Neuronal stem cell (in vitro differentiated cells): ENCODE measurements around the gene TREML2.

Source experiments
- DNase-seq: peaks from one replicate; pipeline ENCODE4 v3.0.0-alpha.2; 2013; ENCODE audit warnings: low spot score
- H2AFZ ChIP-seq: one replicate; pipeline ENCODE4 v1.6.1; 2013; ENCODE audit warnings: mild to moderate bottlenecking, low read length, inconsistent platforms
- H2AK5ac ChIP-seq: 2 replicates; pipeline ENCODE4 v1.6.1; 2013; ENCODE audit warnings: low read depth, mild to moderate bottlenecking, inconsistent platforms, low read length, moderate library complexity, mixed read lengths
- H2BK120ac ChIP-seq: 2 replicates; pipeline ENCODE4 v1.6.1; 2013; ENCODE audit warnings: low read depth, mild to moderate bottlenecking, inconsistent platforms, low read length, moderate library complexity, mixed read lengths
- H2BK12ac ChIP-seq: one replicate; pipeline ENCODE4 v1.6.1; 2013; ENCODE audit warnings: low read length, inconsistent platforms
- H2BK15ac ChIP-seq: 2 replicates; pipeline ENCODE4 v1.6.1; 2013; ENCODE audit warnings: mild to moderate bottlenecking, low read length, inconsistent platforms, mixed read lengths
- H2BK5ac ChIP-seq: one replicate; pipeline ENCODE4 v1.6.1; 2013; ENCODE audit warnings: inconsistent platforms, mild to moderate bottlenecking, low read length, moderate library complexity
- H3K14ac ChIP-seq: one replicate; pipeline ENCODE4 v1.6.1; 2013; ENCODE audit warnings: low read length, inconsistent platforms
- H3K18ac ChIP-seq: 2 replicates; pipeline ENCODE4 v1.6.1; 2013; ENCODE audit warnings: low read length, inconsistent platforms
- H3K23ac ChIP-seq: 2 replicates; pipeline ENCODE4 v1.6.1; 2013; ENCODE audit warnings: low read depth, mild to moderate bottlenecking, mixed read lengths, low read length, inconsistent platforms; ENCODE audit not compliant: poor library complexity
- H3K27ac ChIP-seq: replicated peaks from 3 replicates; pipeline ENCODE4 v1.5.1; 2013; ENCODE audit warnings: low read length, inconsistent platforms
- H3K27me3 ChIP-seq, 3 experiments: 2 replicates each; pipeline ENCODE4 v1.6.1; 2013; ENCODE audit warnings: low read length in 3 of 3, mild to moderate bottlenecking in 2 of 3, inconsistent platforms in 1 of 3, low read depth in 1 of 3, mixed read lengths in 1 of 3, moderate library complexity in 1 of 3; ENCODE audit not compliant: control insufficient read depth in 3 of 3, insufficient read depth in 3 of 3
- H3K36me3 ChIP-seq, 2 donors: replicated peaks in 1 of 2; 2 replicates each; pipeline ENCODE4 v1.6.1; 2013; ENCODE audit warnings: low read length in 2 of 2; ENCODE audit not compliant: control insufficient read depth in 2 of 2, insufficient read depth in 2 of 2
- H3K4ac ChIP-seq: 2 replicates; pipeline ENCODE4 v1.6.1; 2013; ENCODE audit warnings: inconsistent platforms, mild to moderate bottlenecking, low read length, moderate library complexity
- H3K4me1 ChIP-seq, 2 donors: 1 replicate in 1 of 2; 2 replicates in 1 of 2; pipeline ENCODE4 v1.6.1; 2013; ENCODE audit warnings: low read length in 2 of 2, low read depth in 1 of 2; ENCODE audit not compliant: control insufficient read depth in 2 of 2, insufficient read depth in 1 of 2
- H3K4me2 ChIP-seq: one replicate; pipeline ENCODE4 v1.6.1; 2013; ENCODE audit warnings: mild to moderate bottlenecking, low read length, inconsistent platforms; ENCODE audit not compliant: insufficient read depth, poor library complexity, severe bottlenecking
- H3K4me3 ChIP-seq, 2 donors: 2 replicates each; pipeline ENCODE4 v1.5.1; 2013; ENCODE audit warnings: low read length in 2 of 2, mild to moderate bottlenecking in 2 of 2, inconsistent platforms in 1 of 2, moderate library complexity in 1 of 2
- H3K79me1 ChIP-seq: one replicate; pipeline ENCODE4 v1.6.1; 2013; ENCODE audit warnings: low read depth, mild to moderate bottlenecking, inconsistent platforms, low read length, moderate library complexity
- H3K9ac ChIP-seq: one replicate; pipeline ENCODE4 v1.6.1; 2013; ENCODE audit warnings: mild to moderate bottlenecking, low read depth, low read length, inconsistent platforms; ENCODE audit not compliant: poor library complexity
- H3K9me3 ChIP-seq, 2 donors: replicated peaks in 1 of 2; 2 replicates each; pipeline versions ENCODE3 to v1.6.1; 2013; ENCODE audit warnings: low read length in 2 of 2, mild to moderate bottlenecking in 2 of 2, inconsistent platforms in 1 of 2, low read depth in 1 of 2, mixed read lengths in 1 of 2, moderate library complexity in 1 of 2; ENCODE audit not compliant: control insufficient read depth in 2 of 2, insufficient read depth in 1 of 2
- H4K8ac ChIP-seq: one replicate; pipeline ENCODE4 v1.6.1; 2013; ENCODE audit warnings: low read depth, mild to moderate bottlenecking, inconsistent platforms, low read length, moderate library complexity
- H4K91ac ChIP-seq: one replicate; pipeline ENCODE4 v1.6.1; 2013; ENCODE audit warnings: low read length, low read depth, mild to moderate bottlenecking, inconsistent platforms; ENCODE audit not compliant: poor library complexity
- WGBS, 2 donors: extraction: QIAGEN DNeasy Blood & Tissue Kit; methylation state at CpG; one replicate each; pipeline ENCODE4 v1.1.7; 2013; ENCODE audit warnings: missing lambda C conversion rate in 2 of 2, mixed read lengths in 1 of 2; ENCODE audit not compliant: insufficient read length in 2 of 2, insufficient replicate concordance in 1 of 2; ENCODE audit errors: extremely low coverage in 2 of 2; 5-methylcytosine and 5-hydroxymethylcytosine counted together

Gene TREML2

DNA sequence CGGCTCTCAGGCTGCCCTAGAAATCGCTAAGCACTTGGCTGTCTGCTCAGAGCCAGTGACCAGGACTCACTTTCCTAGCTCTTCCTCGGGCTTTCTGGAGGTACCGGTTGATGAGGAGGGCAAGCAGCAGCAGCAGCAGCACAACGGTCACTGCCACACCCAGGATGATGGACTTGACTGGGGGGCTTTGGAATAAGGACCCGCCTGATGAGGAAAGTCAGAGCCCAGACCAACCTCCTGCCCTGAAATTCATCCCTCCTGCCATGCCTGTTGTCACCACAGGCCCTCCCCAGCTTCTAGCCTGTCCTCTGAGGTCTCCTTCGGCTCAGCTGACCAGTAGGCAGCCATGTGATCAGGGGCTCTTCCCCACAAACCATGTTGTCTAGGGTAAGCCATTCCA is 16.2 kb downstream of the TREML2 start:
- H3K9me3 ChIP-seq = peaks cover 3 to 6% of the 10 kb centered on the region in 2 donors
- H2AFZ ChIP-seq = no peak overlapping the region
- H3K23ac ChIP-seq = no peak overlapping the region
- no peaks in the 10 kb centered on the region for H3K4me1 ChIP-seq
- no peak overlapping the region for H3K14ac ChIP-seq
- H3K4ac ChIP-seq = no peak overlapping the region
- H3K4me3 ChIP-seq = no peak overlapping the region
- peak overlapping the region; percentile 15 for H3K18ac ChIP-seq
- H4K91ac ChIP-seq = no peak overlapping the region
- no peak overlapping the region for H3K27ac ChIP-seq
- no peak overlapping the region for H2BK15ac ChIP-seq
- H2AK5ac ChIP-seq = no peak overlapping the region
- peaks cover 0 to 11% (median 0%) of the 10 kb centered on the region in 3 experiments for H3K27me3 ChIP-seq
- H2BK120ac ChIP-seq = no peak overlapping the region
- H3K9ac ChIP-seq = no peak overlapping the region
- no peak overlapping the region for H2BK12ac ChIP-seq
- no peaks in the 10 kb centered on the region for H3K79me1 ChIP-seq
- no peaks in the 10 kb centered on the region for H3K36me3 ChIP-seq
- H2BK5ac ChIP-seq = no peak overlapping the region
- H3K4me2 ChIP-seq = no peak overlapping the region
- no peak for DNase-seq
- no CpG with 5 or more reads among the region's 7 CpGs for WGBS, 2 donors
- no peak overlapping the region for H4K8ac ChIP-seq

DNA sequence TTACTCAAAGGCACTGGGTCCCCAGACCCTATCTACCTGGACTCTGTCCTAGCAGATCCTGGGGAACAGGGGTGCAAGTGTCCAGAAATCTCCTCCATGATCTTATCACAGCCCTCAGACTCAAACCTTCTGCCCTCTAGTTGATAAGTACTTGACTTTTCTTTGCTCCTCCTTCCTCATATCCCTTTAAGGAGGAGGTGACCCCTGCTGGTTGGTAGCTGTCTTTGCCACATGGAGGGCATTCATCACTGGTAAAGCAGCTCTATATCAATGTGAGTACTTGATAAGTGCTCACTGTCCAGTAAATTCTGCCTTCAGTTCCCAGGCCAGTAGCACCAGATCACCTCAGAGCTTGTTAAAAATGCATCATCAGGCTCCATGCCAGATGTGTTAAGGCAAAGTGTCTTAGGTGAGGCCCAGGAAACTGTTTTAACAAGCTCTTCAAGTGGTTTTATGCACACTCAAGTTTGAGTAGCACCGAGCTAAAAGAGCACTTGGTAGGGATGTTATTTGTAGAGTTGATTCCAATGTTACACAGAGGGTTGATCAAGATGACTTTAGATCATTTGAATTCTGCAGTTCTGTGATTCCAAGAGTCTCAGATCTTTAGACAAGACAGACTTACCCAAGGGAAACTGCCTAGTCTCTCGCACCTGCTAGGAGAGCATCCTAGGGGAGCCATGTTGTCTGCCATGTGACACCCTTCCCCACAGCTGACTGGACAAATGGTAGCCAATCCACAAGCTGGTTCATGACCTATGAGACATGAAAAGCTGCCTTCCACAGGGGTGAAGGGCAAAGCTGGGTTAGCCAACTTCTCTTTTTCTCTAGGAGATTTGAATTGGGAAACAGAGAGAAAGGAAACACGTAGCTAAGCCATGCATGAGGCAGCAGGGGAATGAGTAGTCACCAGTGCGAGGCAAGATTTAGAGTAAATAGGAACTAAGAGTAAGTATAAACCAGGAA is 18.6 kb downstream of the TREML2 start:
- no peak overlapping the region for H3K9ac ChIP-seq
- H4K8ac ChIP-seq = no peak overlapping the region
- H2AFZ ChIP-seq = peak overlapping the region; percentile 23
- WGBS, 2 donors = no CpG with 5 or more reads among the region's 4 CpGs
- H3K27ac ChIP-seq = no peak overlapping the region
- H2AK5ac ChIP-seq = no peak overlapping the region
- H3K36me3 ChIP-seq = no peaks in the 10 kb centered on the region
- no peaks in the 10 kb centered on the region for H3K9me3 ChIP-seq
- no peak overlapping the region for H2BK120ac ChIP-seq
- H3K4me3 ChIP-seq = no peak overlapping the region
- no peak overlapping the region for H3K4me2 ChIP-seq
- H3K23ac ChIP-seq = no peak overlapping the region
- H3K79me1 ChIP-seq = no peaks in the 10 kb centered on the region
- no peak overlapping the region for H2BK12ac ChIP-seq
- H4K91ac ChIP-seq = no peak overlapping the region
- peaks cover 0 to 14% (median 0%) of the 10 kb centered on the region in 3 experiments for H3K27me3 ChIP-seq
- H2BK5ac ChIP-seq = no peak overlapping the region
- no peak overlapping the region for H3K18ac ChIP-seq
- no peaks in the 10 kb centered on the region for H3K4me1 ChIP-seq
- no peak overlapping the region for H2BK15ac ChIP-seq
- H3K14ac ChIP-seq = no peak overlapping the region
- peak; percentile 24 for DNase-seq
- no peak overlapping the region for H3K4ac ChIP-seq

DNA sequence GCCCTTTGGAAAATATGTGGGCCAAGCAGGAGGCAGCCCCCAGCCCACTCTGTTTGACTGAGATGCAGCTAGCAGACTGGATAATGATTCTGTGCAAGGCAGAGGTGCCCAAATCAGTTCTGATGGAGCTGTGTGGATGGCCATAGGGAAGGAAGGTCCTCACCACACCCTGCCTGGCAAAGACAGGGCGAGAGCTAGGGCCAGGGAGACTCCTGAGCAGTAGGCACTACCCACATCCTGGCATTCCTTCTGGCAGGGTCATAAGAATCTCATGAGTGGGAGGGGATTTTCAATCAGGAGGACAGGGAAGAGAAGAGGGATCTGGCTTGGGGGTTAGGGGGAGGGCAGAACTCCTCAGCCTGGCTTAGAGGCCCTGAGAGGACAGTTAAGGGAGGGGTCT is 19.4 kb downstream of the TREML2 start:
- H3K4me1 ChIP-seq = no peaks in the 10 kb centered on the region
- WGBS, 2 donors = no CpG with 5 or more reads among the region's 1 CpG

DNA sequence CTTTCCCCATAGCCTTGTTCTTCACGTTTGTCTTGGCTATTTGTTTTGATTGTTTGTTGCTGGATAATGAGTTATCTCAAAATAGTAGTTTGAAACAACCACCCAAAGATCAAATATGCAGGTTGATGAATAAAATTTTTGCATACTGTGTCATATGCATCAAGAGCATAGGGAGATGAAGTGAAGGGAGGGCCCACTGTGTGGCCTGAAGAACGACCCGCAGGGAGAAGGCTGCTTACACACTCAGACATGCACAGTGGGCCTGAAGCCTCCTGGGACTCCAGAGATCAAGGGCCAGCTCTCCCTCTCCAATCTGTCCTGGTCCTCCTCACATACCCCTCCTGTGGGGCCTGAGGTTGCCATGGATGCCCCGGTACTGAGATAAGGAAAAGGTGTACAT is 21.8 kb downstream of the TREML2 start:
- Histone ChIP-seq H3K18ac (no peak overlapping the region), H2AFZ (no peak overlapping the region), H2BK120ac (no peak overlapping the region), H3K14ac (no peak overlapping the region), H2BK12ac (no peak overlapping the region), H4K91ac (no peak overlapping the region), H3K9me3 (no peaks in the 10 kb centered on the region), H2AK5ac (no peak overlapping the region), H2BK15ac (no peak overlapping the region), H3K36me3 (no peaks in the 10 kb centered on the region), H3K27me3 (peaks cover 0 to 6% (median 0%) of the 10 kb centered on the region in 3 experiments), H3K4me3 (no peak overlapping the region), H3K4ac (no peak overlapping the region), H3K23ac (no peak overlapping the region), H2BK5ac (no peak overlapping the region), H3K79me1 (no peaks in the 10 kb centered on the region), H4K8ac (no peak overlapping the region), H3K27ac (no peak overlapping the region), H3K9ac (no peak overlapping the region), H3K4me1 (no peaks in the 10 kb centered on the region), H3K4me2 (no peak overlapping the region)
- no CpG with 5 or more reads among the region's 4 CpGs for WGBS, 2 donors
- DNase-seq = no peak

More for the DNA sequence above, 19.4 kb downstream of the TREML2 start:
- Histone ChIP-seq H3K36me3 (no peaks in the 10 kb centered on the region), H3K23ac (no peak overlapping the region), H3K14ac (no peak overlapping the region), H2BK120ac (no peak overlapping the region), H3K18ac (no peak overlapping the region), H2BK15ac (no peak overlapping the region), H3K79me1 (no peaks in the 10 kb centered on the region), H4K8ac (no peak overlapping the region), H2AFZ (no peak overlapping the region), H2BK12ac (no peak overlapping the region), H3K4ac (no peak overlapping the region), H3K4me2 (no peak overlapping the region), H3K9me3 (no peaks in the 10 kb centered on the region), H3K27ac (no peak overlapping the region), H3K4me3 (no peak overlapping the region), H2AK5ac (no peak overlapping the region), H4K91ac (no peak overlapping the region), H3K27me3 (peaks cover 0 to 16% (median 0%) of the 10 kb centered on the region in 3 experiments), H3K9ac (peak overlapping the region; percentile 31), H2BK5ac (no peak overlapping the region)
- no peak for DNase-seq
